ENCODE measurements around the gene TMPRSS5.

GRCh38 chr11:113670149-113670830 lies 35.8 kb downstream of the TMPRSS5 start:
- TF ChIP-seq CTCF (IDR thresholded peaks at IDR 0.05; ENCODE audit: low read depth, low read length, poor library complexity, severe bottlenecking) (no peak), EZH2phosphoT487 (IDR thresholded peaks at IDR 0.05; ENCODE audit: borderline replicate concordance, low read length) (no peak)
